Activated T-cell treated with anti-CD3 and anti-CD28 coated beads, Interleukin-2, amount 50 U/mL, for 72 hours (primary cell): ENCODE results near the gene RPL29. TPM values are rescaled to one million over a fixed set of nuclear protein-coding genes. Genes with fewer than 3 reads are reported as not detected.
"Not testable (repeated sequence)": the region's sequence is repeated elsewhere in the genome, so short reads cannot be mapped to it uniquely, and the experiment has no call there.

Experiments used
- ATAC-seq, 2 donors: fragments of 150-1000 bp; cut with Tn5 transposase; replicated peaks in 1 of 2; 2 replicates each; pipeline ENCODE4 v1.10.0; 2021; ENCODE audit warnings: moderate library complexity in 2 of 2, mild to moderate bottlenecking in 1 of 2
- DNase-seq, 2 donors: peaks; one replicate each; pipeline ENCODE4 v3.0.0; 2021 to 2022; ENCODE audit warnings: mixed read lengths in 1 of 2
- H3K27ac Mint-ChIP-seq: one replicate; pipeline ENCODE4 v1.8.0; 2022; ENCODE audit warnings: mild to moderate bottlenecking, moderate library complexity, mixed read lengths
- H3K27me3 Mint-ChIP-seq: one replicate; pipeline ENCODE4 v1.8.0; 2022; ENCODE audit warnings: low read depth, mixed read lengths
- H3K36me3 Mint-ChIP-seq, 2 donors: one replicate each; pipeline ENCODE4 v1.8.0; 2022; ENCODE audit warnings: mixed read lengths in 2 of 2, mild to moderate bottlenecking in 1 of 2; ENCODE audit not compliant: insufficient read depth in 2 of 2
- H3K4me1 Mint-ChIP-seq: one replicate; pipeline ENCODE4 v1.8.0; 2022; ENCODE audit warnings: low read depth, mixed read lengths
- H3K4me3 Mint-ChIP-seq, 2 donors: one replicate each; pipeline ENCODE4 v1.8.0; 2022; ENCODE audit warnings: mild to moderate bottlenecking in 2 of 2, mixed read lengths in 2 of 2, moderate library complexity in 2 of 2
- H3K9me3 Mint-ChIP-seq, 2 donors: one replicate each; pipeline ENCODE4 v1.8.0; 2022; ENCODE audit warnings: mixed read lengths in 2 of 2
- total RNA-seq, 2 donors: library from RNA; stranded (reverse); gene quantifications; one replicate each; pipeline ENCODE4 v1.2.3, GENCODE V29; 2022

RPL29 gene
- total RNA-seq, 2 donors from 2014 or later, result 1,676 to 1,838 TPM

- H3K9me3 Mint-ChIP-seq, result no peaks in the 10 kb centered on the region
- H3K27ac Mint-ChIP-seq, result no peak overlapping the region
- no peaks in the 10 kb centered on the region for H3K27me3 Mint-ChIP-seq
- no peaks in the 10 kb centered on the region for H3K4me1 Mint-ChIP-seq
- no peaks in the 10 kb centered on the region for H3K36me3 Mint-ChIP-seq
- DNase-seq (no peak), ATAC-seq (no peak)
- H3K4me3 Mint-ChIP-seq, result no peak overlapping the region
Observed at GRCh38 chr3:52034212-52034611, 38.5 kb upstream of the RPL29 start.

GRCh38 chr3:52033748-52034147 lies 38.1 kb upstream of the RPL29 start:
- ATAC-seq, H3K36me3 Mint-ChIP-seq, H3K4me3 Mint-ChIP-seq, H3K4me1 Mint-ChIP-seq, DNase-seq, H3K9me3 Mint-ChIP-seq, H3K27me3 Mint-ChIP-seq, H3K27ac Mint-ChIP-seq: not testable (repeated sequence)

GRCh38 chr3:52032702-52033408 lies 37.2 kb upstream of the RPL29 start:
- no peaks in the 10 kb centered on the region for H3K27me3 Mint-ChIP-seq
- no peak overlapping the region for H3K4me3 Mint-ChIP-seq
- no peaks in the 10 kb centered on the region for H3K4me1 Mint-ChIP-seq

GRCh38 chr3:52031896-52032295 lies 36.2 kb upstream of the RPL29 start:
- no peak for ATAC-seq

More at GRCh38 chr3:52032702-52033408, 37.2 kb upstream of the RPL29 start:
- Mint-ChIP-seq H3K27ac (no peak overlapping the region), H3K9me3 (no peaks in the 10 kb centered on the region), H3K36me3 (no peaks in the 10 kb centered on the region)
- DNase-seq (no peak), ATAC-seq (no peak)

GRCh38 chr3:52030714-52031310 lies 35.1 kb upstream of the RPL29 start:
- H3K36me3 Mint-ChIP-seq, result no peaks in the 10 kb centered on the region
- no peaks in the 10 kb centered on the region for H3K27me3 Mint-ChIP-seq
- H3K9me3 Mint-ChIP-seq, result no peaks in the 10 kb centered on the region
- no peak overlapping the region for H3K4me3 Mint-ChIP-seq
- DNase-seq (no peak), ATAC-seq (no peak)
- H3K27ac Mint-ChIP-seq, result no peak overlapping the region
- H3K4me1 Mint-ChIP-seq, result no peaks in the 10 kb centered on the region

More at GRCh38 chr3:52031896-52032295, 36.2 kb upstream of the RPL29 start:
- H3K27me3 Mint-ChIP-seq, result no peaks in the 10 kb centered on the region
- no peaks in the 10 kb centered on the region for H3K9me3 Mint-ChIP-seq
- no peaks in the 10 kb centered on the region for H3K36me3 Mint-ChIP-seq
- no peaks in the 10 kb centered on the region for H3K4me1 Mint-ChIP-seq
- no peak for DNase-seq
- no peak overlapping the region for H3K27ac Mint-ChIP-seq
- no peak overlapping the region for H3K4me3 Mint-ChIP-seq

GRCh38 chr3:52029535-52029934 lies 33.8 kb upstream of the RPL29 start:
- Mint-ChIP-seq H3K27me3 (no peaks in the 10 kb centered on the region), H3K36me3 (no peaks in the 10 kb centered on the region), H3K9me3 (no peaks in the 10 kb centered on the region), H3K4me1 (no peaks in the 10 kb centered on the region), H3K27ac (no peak overlapping the region), H3K4me3 (no peak overlapping the region)
- no peak for DNase-seq
- no peak for ATAC-seq

GRCh38 chr3:52029053-52029452 lies 33.4 kb upstream of the RPL29 start:
- ATAC-seq, result no peak
- H3K27ac Mint-ChIP-seq, result no peak overlapping the region

GRCh38 chr3:52028572-52028971 lies 32.9 kb upstream of the RPL29 start:
- DNase-seq (no peak), ATAC-seq (no peak)
- Mint-ChIP-seq H3K4me3 (no peak overlapping the region), H3K27ac (no peak overlapping the region), H3K27me3 (no peaks in the 10 kb centered on the region), H3K4me1 (no peaks in the 10 kb centered on the region), H3K9me3 (no peaks in the 10 kb centered on the region), H3K36me3 (no peaks in the 10 kb centered on the region)

More at GRCh38 chr3:52029053-52029452, 33.4 kb upstream of the RPL29 start:
- no peak for DNase-seq
- Mint-ChIP-seq H3K9me3 (no peaks in the 10 kb centered on the region), H3K4me1 (no peaks in the 10 kb centered on the region), H3K27me3 (no peaks in the 10 kb centered on the region), H3K36me3 (no peaks in the 10 kb centered on the region), H3K4me3 (no peak overlapping the region)

GRCh38 chr3:52026041-52026440 lies 30.3 kb upstream of the RPL29 start:
- ATAC-seq (no peak), DNase-seq (no peak)
- Mint-ChIP-seq H3K4me3 (no peak overlapping the region), H3K27me3 (no peaks in the 10 kb centered on the region), H3K4me1 (no peaks in the 10 kb centered on the region), H3K9me3 (no peaks in the 10 kb centered on the region), H3K36me3 (no peaks in the 10 kb centered on the region), H3K27ac (no peak overlapping the region)

GRCh38 chr3:52025453-52025852 lies 29.8 kb upstream of the RPL29 start:
- Mint-ChIP-seq H3K9me3 (no peaks in the 10 kb centered on the region), H3K4me3 (no peak overlapping the region), H3K4me1 (no peaks in the 10 kb centered on the region), H3K27me3 (no peaks in the 10 kb centered on the region), H3K36me3 (no peaks in the 10 kb centered on the region), H3K27ac (no peak overlapping the region)
- DNase-seq (no peak), ATAC-seq (no peak)

GRCh38 chr3:52024765-52025452 lies 29.2 kb upstream of the RPL29 start:
- Mint-ChIP-seq H3K4me1 (no peaks in the 10 kb centered on the region), H3K9me3 (no peaks in the 10 kb centered on the region), H3K4me3 (no peak overlapping the region), H3K27ac (no peak overlapping the region), H3K27me3 (no peaks in the 10 kb centered on the region), H3K36me3 (no peaks in the 10 kb centered on the region)
- ATAC-seq (no peak), DNase-seq (no peak)

- Mint-ChIP-seq H3K27me3 (no peaks in the 10 kb centered on the region), H3K36me3 (no peaks in the 10 kb centered on the region), H3K4me1 (no peaks in the 10 kb centered on the region), H3K9me3 (no peaks in the 10 kb centered on the region), H3K27ac (no peak overlapping the region), H3K4me3 (no peak overlapping the region)
- DNase-seq (no peak), ATAC-seq (no peak)
Observed at GRCh38 chr3:52023860-52024764, 28.4 kb upstream of the RPL29 start.
